Activated T-cell treated with anti-CD3 and anti-CD28 coated beads, Interleukin-2, amount 50 U/mL, for 4 hours (primary cell): ENCODE results near the gene MYH6. TPM values are rescaled to one million over a fixed set of nuclear protein-coding genes. Genes with fewer than 3 reads are reported as not detected.
"Not testable (repeated sequence)": the region's sequence is repeated elsewhere in the genome, so short reads cannot be mapped to it uniquely, and the experiment has no call there.

Experiments used
- ATAC-seq, 2 donors: fragments of 200-7000 bp; cut with Tn5 transposase; one replicate each; pipeline ENCODE4 v1.10.0; 2021
- DNase-seq: peaks from one replicate; pipeline ENCODE4 v3.0.0-alpha.2; 2020
- H3K27me3 Mint-ChIP-seq: one replicate; pipeline ENCODE4 v1.8.0; 2021; ENCODE audit warnings: low read depth, mixed read lengths
- H3K36me3 Mint-ChIP-seq: one replicate; pipeline ENCODE4 v1.8.0; 2022; ENCODE audit warnings: mixed read lengths; ENCODE audit not compliant: insufficient read depth
- H3K4me1 Mint-ChIP-seq: one replicate; pipeline ENCODE4 v1.8.0; 2021; ENCODE audit warnings: low read depth, mixed read lengths
- H3K4me3 Mint-ChIP-seq: one replicate; pipeline ENCODE4 v1.8.0; 2021; ENCODE audit warnings: mild to moderate bottlenecking, moderate library complexity, mixed read lengths
- H3K9me3 Mint-ChIP-seq: one replicate; pipeline ENCODE4 v1.8.0; 2021; ENCODE audit warnings: mixed read lengths
- total RNA-seq, 3 donors: library from RNA; stranded (reverse); gene quantifications; one replicate each; pipeline ENCODE4 v1.2.1, GENCODE V29; 2021

MYH6 gene
- total RNA-seq, 3 donors from 2014 or later: not detected

DNA sequence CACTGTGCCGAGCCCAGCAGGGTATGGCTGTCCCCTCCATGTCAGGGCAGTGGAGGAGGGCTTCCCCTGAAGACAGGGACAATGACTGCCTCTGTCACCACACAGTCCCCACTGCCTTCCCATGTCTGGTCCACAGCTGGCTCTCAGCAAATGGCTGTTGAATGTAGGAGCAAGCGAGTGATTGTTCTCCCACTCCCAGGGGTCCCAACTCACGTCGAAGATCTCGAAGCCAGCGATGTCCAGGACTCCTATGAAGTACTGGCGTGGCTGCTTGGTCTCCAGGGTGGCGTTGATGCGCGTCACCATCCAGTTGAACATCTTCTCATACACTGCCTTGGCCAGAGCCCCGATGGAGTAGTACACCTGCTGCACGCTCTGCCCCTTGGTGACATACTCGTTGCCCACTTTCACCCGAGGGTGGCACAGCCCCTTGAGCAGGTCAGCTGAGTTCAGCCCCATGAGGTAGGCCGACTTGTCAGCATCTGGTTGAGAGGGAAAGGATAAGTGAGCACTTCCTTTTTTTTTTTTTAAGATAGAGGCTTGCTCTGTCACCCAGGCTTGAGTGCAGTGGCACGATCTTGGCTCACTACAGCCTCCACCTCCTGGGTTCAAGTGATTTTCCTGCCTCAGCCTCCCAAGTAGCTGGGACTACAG, 7.5 kb downstream of the MYH6 start:
- not testable (repeated sequence) for ATAC-seq
- H3K27me3 Mint-ChIP-seq: peaks cover 13% of the 10 kb centered on the region

DNA sequence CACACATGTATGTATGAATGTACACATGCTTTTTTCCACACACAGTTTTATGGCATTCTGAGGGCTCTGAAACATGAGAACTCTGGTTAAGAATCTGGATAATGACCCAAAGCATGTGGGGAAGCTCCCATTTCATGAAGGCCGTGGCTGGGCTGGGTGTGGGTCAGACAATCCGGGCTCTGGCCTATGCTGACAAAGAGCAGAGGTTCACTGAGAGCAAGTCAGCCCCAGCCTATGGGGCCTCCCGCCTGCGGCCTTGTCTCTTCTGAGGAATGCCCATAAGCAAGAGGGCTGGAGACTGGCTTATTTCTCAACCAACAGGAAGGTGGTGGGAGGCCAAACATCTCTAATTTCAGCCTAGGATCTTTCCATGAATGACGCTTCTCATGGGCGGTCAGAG, 8.5 kb downstream of the MYH6 start:
- no peak overlapping the region for H3K4me3 Mint-ChIP-seq
- H3K36me3 Mint-ChIP-seq: no peaks in the 10 kb centered on the region
- peaks cover 8% of the 10 kb centered on the region for H3K27me3 Mint-ChIP-seq
- no peaks in the 10 kb centered on the region for H3K9me3 Mint-ChIP-seq
- H3K4me1 Mint-ChIP-seq: no peaks in the 10 kb centered on the region
- no peak for DNase-seq
- ATAC-seq: no peak

More for the DNA sequence above, 7.5 kb downstream of the MYH6 start:
- not testable (repeated sequence) for H3K36me3 Mint-ChIP-seq, H3K9me3 Mint-ChIP-seq, H3K4me1 Mint-ChIP-seq, H3K4me3 Mint-ChIP-seq, DNase-seq

DNA sequence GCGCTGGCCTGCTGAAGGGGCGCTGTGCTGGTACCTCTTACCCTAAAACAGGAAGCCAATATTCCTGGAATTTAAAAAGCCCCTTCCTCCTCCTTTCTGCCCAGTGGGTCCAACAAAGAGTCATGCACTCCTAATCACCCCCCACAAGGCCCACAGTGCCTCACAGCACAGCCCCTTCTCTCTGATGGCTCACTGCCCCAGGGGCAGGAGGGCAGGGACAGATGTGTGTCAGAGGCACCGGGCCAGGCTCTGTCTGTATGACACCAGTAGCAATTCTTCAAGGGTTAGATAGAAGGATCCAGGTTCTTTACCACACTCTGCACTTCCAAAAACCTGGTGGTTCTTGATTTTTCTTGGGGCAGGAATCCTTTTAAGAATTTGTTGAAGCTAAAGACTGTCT, 8.9 kb downstream of the MYH6 start:
- no peak for DNase-seq
- Mint-ChIP-seq H3K4me3 (no peak overlapping the region), H3K4me1 (no peaks in the 10 kb centered on the region), H3K27me3 (peaks cover 8% of the 10 kb centered on the region), H3K36me3 (no peaks in the 10 kb centered on the region), H3K9me3 (no peaks in the 10 kb centered on the region)
- ATAC-seq: no peak

DNA sequence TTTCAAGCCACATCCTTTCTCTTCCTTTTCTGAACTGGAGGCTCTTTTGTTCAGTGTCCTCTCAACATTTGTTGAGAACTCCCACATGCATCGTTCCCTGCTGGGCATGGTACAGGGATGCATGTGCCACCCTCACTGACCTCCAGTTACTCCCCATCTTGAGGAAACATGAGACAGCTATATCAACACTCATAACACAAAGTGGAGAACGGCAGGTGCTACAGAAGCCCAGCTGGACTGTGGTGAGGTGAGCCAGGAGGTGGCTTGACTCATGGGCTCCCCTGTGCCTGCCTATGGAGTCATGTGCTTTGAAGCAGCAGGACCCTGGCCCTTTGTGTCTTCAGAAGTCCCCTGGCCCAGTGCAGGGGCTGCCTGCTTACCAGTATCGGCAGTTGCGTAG, 9.7 kb downstream of the MYH6 start:
- H3K4me1 Mint-ChIP-seq: no peaks in the 10 kb centered on the region
- no peaks in the 10 kb centered on the region for H3K36me3 Mint-ChIP-seq
- DNase-seq: no peak
- no peak for ATAC-seq
- no peak overlapping the region for H3K4me3 Mint-ChIP-seq
- H3K9me3 Mint-ChIP-seq: no peaks in the 10 kb centered on the region
- H3K27me3 Mint-ChIP-seq: peaks cover 6% of the 10 kb centered on the region

DNA sequence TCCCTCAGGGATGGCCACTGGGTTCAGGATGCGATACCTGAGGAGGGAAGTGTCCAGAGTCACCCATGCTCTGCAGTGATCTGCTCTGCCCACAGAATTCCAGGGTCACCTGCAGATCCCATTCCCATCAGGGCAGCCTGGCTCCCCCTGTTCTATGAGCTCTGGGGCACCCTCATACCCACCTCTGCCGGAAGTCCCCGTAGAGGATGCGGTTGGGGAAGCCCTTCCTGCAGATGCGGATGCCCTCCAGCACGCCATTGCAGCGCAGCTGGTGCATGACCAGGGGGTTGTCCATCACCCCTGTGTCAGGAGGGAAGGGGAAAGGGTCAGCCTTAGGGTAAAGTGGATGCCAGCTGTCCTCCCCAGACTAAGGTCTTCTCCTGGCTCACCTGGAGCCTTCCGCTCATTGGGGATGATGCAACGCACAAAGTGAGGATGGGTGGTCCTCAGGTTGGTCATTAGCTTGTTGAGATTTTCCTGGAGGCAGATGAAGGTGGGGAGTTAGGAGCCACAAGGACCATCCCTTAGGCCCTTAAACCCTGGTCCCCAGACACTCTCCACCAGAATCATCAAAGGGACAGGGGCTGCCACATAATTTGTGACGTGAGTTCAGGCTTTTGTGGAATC, 11.2 kb downstream of the MYH6 start:
- ATAC-seq: no peak
- DNase-seq: no peak
- Mint-ChIP-seq H3K9me3 (no peaks in the 10 kb centered on the region), H3K4me3 (no peak overlapping the region), H3K27me3 (no peaks in the 10 kb centered on the region), H3K4me1 (no peaks in the 10 kb centered on the region), H3K36me3 (no peaks in the 10 kb centered on the region)

DNA sequence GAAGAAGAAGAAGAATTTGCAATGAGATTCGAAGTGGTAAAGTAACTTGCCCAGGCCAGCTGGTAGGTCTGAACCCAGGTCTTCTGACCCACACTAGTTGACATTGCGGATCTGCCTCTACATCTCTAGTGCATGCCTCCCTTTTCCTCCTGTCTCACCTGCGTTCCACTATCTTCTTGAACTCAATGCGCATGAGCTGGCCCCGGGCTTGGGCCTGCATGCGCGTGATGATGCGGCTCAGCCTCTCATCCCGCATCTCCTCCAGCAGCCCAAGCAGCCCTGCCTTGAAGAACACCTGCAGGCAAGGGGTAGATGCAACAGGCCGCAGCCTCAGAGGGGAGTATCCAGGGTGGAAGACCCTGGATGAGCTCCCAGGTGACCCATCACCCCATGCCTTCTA, 11.9 kb downstream of the MYH6 start:
- no peaks in the 10 kb centered on the region for H3K4me1 Mint-ChIP-seq
- H3K9me3 Mint-ChIP-seq: no peaks in the 10 kb centered on the region
- no peaks in the 10 kb centered on the region for H3K27me3 Mint-ChIP-seq
- no peak overlapping the region for H3K4me3 Mint-ChIP-seq
- no peak for ATAC-seq
- no peak for DNase-seq
- H3K36me3 Mint-ChIP-seq: no peaks in the 10 kb centered on the region

DNA sequence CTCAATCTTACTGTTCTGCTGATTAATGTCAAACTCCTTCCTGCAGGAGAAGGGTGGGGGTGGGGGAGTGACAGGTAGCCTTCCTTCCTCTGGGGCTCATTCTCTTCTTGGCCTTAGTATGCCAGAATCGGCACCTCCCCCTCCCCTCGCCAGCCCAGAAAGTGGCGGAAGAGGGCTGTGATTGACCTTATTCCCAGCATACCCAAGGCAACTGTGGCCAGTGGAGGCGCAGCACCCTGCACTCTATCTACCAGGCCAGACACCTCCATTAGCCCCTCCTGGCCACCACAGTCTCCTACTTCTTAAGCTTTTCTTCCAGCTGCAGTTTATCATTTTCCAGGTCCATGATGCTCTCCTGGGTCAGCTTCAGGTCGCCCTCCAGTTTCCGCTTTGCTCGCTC, 15.5 kb downstream of the MYH6 start:
- DNase-seq: no peak
- Mint-ChIP-seq H3K27me3 (peaks cover 5% of the 10 kb centered on the region), H3K4me3 (no peak overlapping the region), H3K36me3 (no peaks in the 10 kb centered on the region), H3K9me3 (no peaks in the 10 kb centered on the region), H3K4me1 (no peaks in the 10 kb centered on the region)
- no peak for ATAC-seq

DNA sequence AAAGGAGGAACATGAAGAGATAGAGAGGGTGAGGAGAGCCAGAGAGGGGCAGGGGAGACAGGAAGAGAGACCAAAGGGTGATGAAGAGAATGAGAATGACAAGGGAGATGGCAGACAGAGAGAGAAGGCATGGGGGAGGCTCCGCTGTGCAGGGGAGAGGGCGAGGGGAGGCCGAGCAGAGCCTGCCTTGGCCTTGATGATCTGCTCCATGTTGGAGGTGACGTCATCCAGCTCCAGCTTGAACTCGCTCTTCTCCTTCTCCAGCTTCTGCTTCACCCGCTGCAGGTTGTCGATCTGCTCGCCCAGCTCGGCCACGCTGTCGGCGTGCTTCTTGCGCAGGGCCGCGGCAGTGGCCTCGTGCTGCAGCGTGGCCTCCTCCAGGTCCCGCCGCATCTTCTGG, 18.2 kb downstream of the MYH6 start:
- not testable (repeated sequence) for H3K27me3 Mint-ChIP-seq, H3K4me3 Mint-ChIP-seq, H3K4me1 Mint-ChIP-seq, H3K9me3 Mint-ChIP-seq, DNase-seq, ATAC-seq, H3K36me3 Mint-ChIP-seq

DNA sequence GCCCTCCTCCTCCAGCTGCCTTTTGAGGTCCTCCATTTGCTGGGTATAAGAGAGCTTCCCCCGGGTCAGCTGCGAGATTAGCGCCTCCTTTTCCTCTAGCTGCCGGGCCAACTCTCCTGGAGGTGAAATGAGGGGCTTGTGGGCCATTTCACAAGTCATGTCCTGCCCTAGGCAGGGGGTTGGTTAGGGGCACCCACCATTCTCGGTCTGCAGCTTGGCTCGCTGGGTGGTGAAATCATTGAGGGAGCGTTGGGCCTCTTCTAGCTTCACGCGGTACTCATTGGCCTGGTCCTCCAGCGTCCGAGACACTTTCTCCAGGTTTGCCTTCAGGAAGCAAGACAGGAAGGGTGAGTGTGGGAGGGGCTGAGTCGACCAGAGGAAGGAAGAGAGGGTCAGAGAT, 18.7 kb downstream of the MYH6 start:
- no peak for ATAC-seq

DNA sequence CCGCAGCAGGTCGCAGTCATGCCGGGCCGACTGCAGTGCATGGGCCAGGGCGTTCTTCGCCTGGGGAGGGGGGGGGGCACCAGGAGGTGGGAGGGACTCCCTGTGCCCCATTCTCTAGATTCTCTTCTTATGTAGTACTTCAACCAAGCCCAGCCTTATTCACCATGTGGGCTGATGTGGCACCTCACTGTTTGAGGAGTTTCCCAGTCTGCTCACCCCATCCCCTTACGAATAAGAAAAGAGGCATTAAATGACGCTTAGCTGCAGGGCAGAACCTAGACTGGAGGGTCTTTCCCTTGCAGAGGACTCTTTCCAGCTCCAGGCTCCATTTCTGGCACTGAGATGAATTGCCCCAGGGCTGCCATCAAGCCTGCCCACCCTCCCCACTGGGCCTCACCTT, 19.1 kb downstream of the MYH6 start:
- DNase-seq (no peak), ATAC-seq (no peak)
- no peaks in the 10 kb centered on the region for H3K4me1 Mint-ChIP-seq
- no peaks in the 10 kb centered on the region for H3K36me3 Mint-ChIP-seq
- H3K9me3 Mint-ChIP-seq: no peaks in the 10 kb centered on the region
- H3K27me3 Mint-ChIP-seq: peaks cover 5% of the 10 kb centered on the region
- H3K4me3 Mint-ChIP-seq: no peak overlapping the region

More for the DNA sequence above, 18.7 kb downstream of the MYH6 start:
- Mint-ChIP-seq H3K36me3 (no peaks in the 10 kb centered on the region), H3K4me1 (no peaks in the 10 kb centered on the region), H3K27me3 (peaks cover 5% of the 10 kb centered on the region), H3K4me3 (no peak overlapping the region), H3K9me3 (no peaks in the 10 kb centered on the region)
- no peak for DNase-seq

DNA sequence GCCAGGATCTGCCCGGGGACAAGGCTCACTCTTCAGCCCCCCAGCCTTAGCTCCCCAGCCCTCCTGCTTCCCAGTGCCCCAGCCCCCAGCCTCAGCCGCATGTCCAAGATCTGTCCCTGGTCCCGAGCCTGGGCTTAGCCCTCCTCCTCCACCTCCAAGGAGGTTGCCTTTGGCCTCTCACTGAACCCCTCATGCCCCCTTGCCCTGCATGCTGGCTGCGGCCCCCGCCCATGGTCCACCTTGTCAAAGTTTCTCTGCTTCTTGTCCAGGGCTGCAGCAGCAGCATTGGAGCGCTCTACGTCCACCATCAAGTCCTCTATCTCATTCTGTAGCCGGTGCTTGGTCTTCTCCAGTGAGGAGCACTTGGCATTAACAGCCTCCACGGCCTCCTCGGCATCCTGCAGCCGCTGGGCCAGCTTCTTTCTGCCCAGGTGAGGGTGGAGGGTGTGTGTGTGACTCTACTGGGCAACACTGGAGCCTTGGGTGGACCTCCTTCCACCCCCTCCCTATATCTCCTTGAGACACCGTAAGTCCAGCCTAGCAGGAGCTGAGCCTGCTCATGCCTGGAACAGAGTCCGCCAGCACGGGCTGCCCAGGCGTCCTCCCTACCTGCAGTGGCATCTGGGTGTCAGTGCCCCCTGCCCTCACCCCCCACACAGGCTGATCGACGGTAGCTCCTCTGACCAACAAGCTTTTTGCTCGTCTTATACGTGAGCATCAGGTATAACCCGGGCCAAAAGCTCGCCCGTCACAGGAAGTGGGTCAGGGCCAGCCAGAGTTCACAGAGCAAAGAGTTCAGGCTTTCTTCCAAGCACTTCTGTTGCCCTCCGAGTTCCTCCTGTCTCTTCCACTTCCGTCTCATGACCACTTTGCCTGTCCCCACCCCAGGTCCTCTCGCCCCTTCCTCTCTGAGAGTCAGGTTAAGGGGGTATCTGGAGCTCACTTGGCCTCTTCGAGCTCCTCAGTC, 19.9 kb downstream of the MYH6 start:
- Mint-ChIP-seq H3K36me3 (no peaks in the 10 kb centered on the region), H3K4me3 (no peak overlapping the region), H3K4me1 (no peaks in the 10 kb centered on the region), H3K27me3 (peaks cover 5% of the 10 kb centered on the region), H3K9me3 (no peaks in the 10 kb centered on the region)
- ATAC-seq (no peak), DNase-seq (no peak)

DNA sequence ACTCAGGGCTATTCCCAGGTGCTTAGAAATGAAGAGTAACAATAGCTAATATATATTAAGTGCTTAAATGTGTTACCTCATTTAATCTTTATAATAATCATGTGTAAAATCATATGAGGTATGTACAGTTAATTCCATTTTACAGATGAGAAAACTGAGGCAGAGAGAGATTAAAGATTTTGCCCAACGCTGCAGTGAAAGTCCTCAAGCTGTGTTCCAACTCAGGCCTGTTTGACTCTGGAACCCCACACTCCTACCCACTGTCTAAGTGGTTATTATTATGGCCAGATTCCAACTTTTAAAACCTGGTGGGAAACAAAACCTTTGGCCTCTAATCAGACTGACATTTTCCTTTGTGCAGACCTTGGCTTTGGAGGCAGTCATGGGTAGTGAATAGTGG, 21.1 kb downstream of the MYH6 start:
- no peaks in the 10 kb centered on the region for H3K4me1 Mint-ChIP-seq
- no peaks in the 10 kb centered on the region for H3K9me3 Mint-ChIP-seq
- DNase-seq (no peak), ATAC-seq (no peak)
- peaks cover 10% of the 10 kb centered on the region for H3K27me3 Mint-ChIP-seq
- no peak overlapping the region for H3K4me3 Mint-ChIP-seq
- H3K36me3 Mint-ChIP-seq: no peaks in the 10 kb centered on the region

DNA sequence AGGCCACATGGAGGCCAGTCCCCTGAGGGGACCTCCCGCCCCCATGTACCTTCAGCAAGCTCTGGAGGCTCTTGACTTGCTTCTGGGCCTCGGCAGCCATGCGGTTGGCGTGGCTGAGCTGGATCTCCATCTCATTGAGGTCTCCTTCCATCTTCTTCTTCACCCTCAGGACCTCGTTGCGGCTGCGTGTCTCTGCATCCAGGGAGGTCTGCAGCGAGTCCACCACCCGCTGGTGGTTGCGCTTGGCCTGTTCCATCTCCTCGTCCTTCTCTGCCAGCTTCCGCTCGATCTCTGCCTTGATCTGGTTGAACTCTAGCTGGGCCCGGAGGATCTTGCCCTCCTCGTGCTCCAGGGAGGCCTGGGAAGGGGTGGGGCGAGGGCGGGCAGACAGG, 21.8 kb downstream of the MYH6 start:
- not testable (repeated sequence) for H3K4me3 Mint-ChIP-seq, DNase-seq, H3K4me1 Mint-ChIP-seq, H3K9me3 Mint-ChIP-seq, ATAC-seq, H3K36me3 Mint-ChIP-seq
- H3K27me3 Mint-ChIP-seq: peaks cover 10% of the 10 kb centered on the region

DNA sequence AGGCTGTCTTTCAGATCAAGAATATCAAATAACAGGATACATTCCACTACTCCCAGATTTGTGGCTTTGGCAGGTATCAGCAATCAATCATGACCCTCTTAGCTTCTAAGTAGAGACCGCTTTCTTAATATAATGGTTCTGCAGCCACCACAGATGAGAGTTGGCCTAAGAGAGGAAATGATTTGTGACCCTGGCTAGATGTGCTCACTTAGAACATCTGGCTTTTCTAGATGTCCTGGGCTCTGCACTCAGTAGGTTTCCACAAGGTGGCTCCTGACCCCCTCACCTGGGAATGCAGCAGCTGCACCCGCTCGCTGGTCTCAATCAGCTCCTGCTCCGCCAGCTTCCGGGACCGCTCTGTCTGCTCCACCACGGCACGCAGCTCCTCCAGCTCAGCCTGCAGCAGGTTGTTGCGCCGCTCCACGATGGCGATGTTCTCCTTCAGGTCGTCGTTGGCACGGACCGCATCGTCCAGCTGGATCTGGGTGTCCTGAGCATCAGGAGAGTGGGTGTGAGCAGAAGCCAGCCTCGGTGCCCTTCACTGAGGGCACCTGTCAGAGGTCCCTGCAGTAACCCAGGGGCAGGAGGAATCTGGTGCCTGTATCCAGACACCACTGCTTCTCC, 22.3 kb downstream of the MYH6 start:
- Mint-ChIP-seq H3K4me1 (no peaks in the 10 kb centered on the region), H3K27me3 (peaks cover 12% of the 10 kb centered on the region)

More for the DNA sequence above, 22.3 kb downstream of the MYH6 start:
- Mint-ChIP-seq H3K4me3 (no peak overlapping the region), H3K9me3 (no peaks in the 10 kb centered on the region), H3K36me3 (no peaks in the 10 kb centered on the region)
- no peak for ATAC-seq
- no peak for DNase-seq
